Astrocyte (in vitro differentiated cells and primary cell): ENCODE measurements around the gene BRD7. TPM values are rescaled to one million over a fixed set of nuclear protein-coding genes. Genes with fewer than 3 reads are reported as not detected.

Experiments used
- DNase-seq: peaks from one replicate; pipeline ENCODE4 v3.0.0-alpha.2; 2010; ENCODE audit warnings: low read depth
- FAIRE-seq: peaks from 2 replicates; lab custom pipeline; 2011; peaks lifted over from hg19 to GRCh38; lab: Jason Lieb, UNC
- H2AFZ ChIP-seq: 2 replicates; pipeline ENCODE4 v1.6.0; 2012; ENCODE audit warnings: low read depth, low read length, inconsistent platforms
- H3K27ac ChIP-seq: 2 replicates; pipeline ENCODE4 v1.5.1; 2011; ENCODE audit warnings: low read depth, low read length, inconsistent platforms
- H3K27me3 ChIP-seq: 2 replicates; pipeline ENCODE4 v1.6.0; 2011; ENCODE audit warnings: low read length, inconsistent platforms; ENCODE audit not compliant: insufficient read depth
- H3K36me3 ChIP-seq: 2 replicates; pipeline ENCODE4 v1.5.1; 2011; ENCODE audit warnings: low read length, inconsistent platforms; ENCODE audit not compliant: insufficient read depth
- H3K4me1 ChIP-seq: 2 replicates; pipeline ENCODE4 v1.5.1; 2011; ENCODE audit warnings: low read length, inconsistent platforms; ENCODE audit not compliant: insufficient read depth
- H3K4me2 ChIP-seq: 2 replicates; pipeline ENCODE4 v1.6.0; 2012; ENCODE audit warnings: low read length, inconsistent platforms
- H3K4me3 ChIP-seq: 2 replicates; pipeline ENCODE4 v1.5.1; 2011; ENCODE audit warnings: low read depth, mild to moderate bottlenecking, low read length, inconsistent platforms; ENCODE audit not compliant: insufficient read depth
- H3K79me2 ChIP-seq: 2 replicates; pipeline ENCODE4 v1.6.0; 2012; ENCODE audit warnings: mild to moderate bottlenecking, low read length, inconsistent platforms; ENCODE audit not compliant: insufficient read depth
- H3K9ac ChIP-seq: 2 replicates; pipeline ENCODE4 v1.6.0; 2012; ENCODE audit warnings: mild to moderate bottlenecking, low read length, inconsistent platforms
- H3K9me3 ChIP-seq: 2 replicates; pipeline ENCODE4 v1.5.1; 2012; ENCODE audit warnings: low read depth, mild to moderate bottlenecking, low read length, inconsistent platforms; ENCODE audit not compliant: insufficient read depth
- H4K20me1 ChIP-seq: 2 replicates; pipeline ENCODE4 v1.6.0; 2012; ENCODE audit warnings: low read length, inconsistent platforms; ENCODE audit not compliant: insufficient read depth
- H3K27ac Mint-ChIP-seq: one replicate; pipeline ENCODE4 v1.8.0; 2021; ENCODE audit warnings: mild to moderate bottlenecking, mixed read lengths; ENCODE audit not compliant: unreplicated experiment
- H3K27me3 Mint-ChIP-seq: one replicate; pipeline ENCODE4 v1.8.0; 2021; ENCODE audit warnings: low read depth, mixed read lengths; ENCODE audit not compliant: unreplicated experiment
- H3K36me3 Mint-ChIP-seq: one replicate; pipeline ENCODE4 v1.8.0; 2021; ENCODE audit warnings: low read depth, mixed read lengths; ENCODE audit not compliant: unreplicated experiment
- H3K4me1 Mint-ChIP-seq: one replicate; pipeline ENCODE4 v1.8.0; 2021; ENCODE audit warnings: low read depth, mixed read lengths; ENCODE audit not compliant: unreplicated experiment
- H3K4me3 Mint-ChIP-seq: one replicate; pipeline ENCODE4 v1.8.0; 2021; ENCODE audit warnings: mild to moderate bottlenecking, moderate library complexity, mixed read lengths; ENCODE audit not compliant: unreplicated experiment
- H3K9me3 Mint-ChIP-seq: one replicate; pipeline ENCODE4 v1.8.0; 2021; ENCODE audit warnings: mild to moderate bottlenecking, mixed read lengths; ENCODE audit not compliant: unreplicated experiment
- EZH2 ChIP-seq: IDR thresholded peaks from 2 replicates; pipeline ENCODE4 v1.6.1; 2012; ENCODE audit warnings: mild to moderate bottlenecking, low read length, inconsistent platforms; ENCODE audit not compliant: insufficient read depth
- total RNA-seq: library from RNA; stranded (reverse); gene quantifications from 2 replicates; pipeline ENCODE4 v1.2.1, GENCODE V29; 2021
- TF ChIP-seq, protein P1 (sequence below): IDR thresholded peaks from 2 replicates; pipeline ENCODE4 v1.5.1; 2011; ENCODE audit warnings: low read depth, mild to moderate bottlenecking, inconsistent platforms, low read length, moderate library complexity; ENCODE audit not compliant: insufficient read depth

Gene BRD7
- total RNA-seq, 1 donor from 2014 or later, result 58.5 TPM

DNA sequence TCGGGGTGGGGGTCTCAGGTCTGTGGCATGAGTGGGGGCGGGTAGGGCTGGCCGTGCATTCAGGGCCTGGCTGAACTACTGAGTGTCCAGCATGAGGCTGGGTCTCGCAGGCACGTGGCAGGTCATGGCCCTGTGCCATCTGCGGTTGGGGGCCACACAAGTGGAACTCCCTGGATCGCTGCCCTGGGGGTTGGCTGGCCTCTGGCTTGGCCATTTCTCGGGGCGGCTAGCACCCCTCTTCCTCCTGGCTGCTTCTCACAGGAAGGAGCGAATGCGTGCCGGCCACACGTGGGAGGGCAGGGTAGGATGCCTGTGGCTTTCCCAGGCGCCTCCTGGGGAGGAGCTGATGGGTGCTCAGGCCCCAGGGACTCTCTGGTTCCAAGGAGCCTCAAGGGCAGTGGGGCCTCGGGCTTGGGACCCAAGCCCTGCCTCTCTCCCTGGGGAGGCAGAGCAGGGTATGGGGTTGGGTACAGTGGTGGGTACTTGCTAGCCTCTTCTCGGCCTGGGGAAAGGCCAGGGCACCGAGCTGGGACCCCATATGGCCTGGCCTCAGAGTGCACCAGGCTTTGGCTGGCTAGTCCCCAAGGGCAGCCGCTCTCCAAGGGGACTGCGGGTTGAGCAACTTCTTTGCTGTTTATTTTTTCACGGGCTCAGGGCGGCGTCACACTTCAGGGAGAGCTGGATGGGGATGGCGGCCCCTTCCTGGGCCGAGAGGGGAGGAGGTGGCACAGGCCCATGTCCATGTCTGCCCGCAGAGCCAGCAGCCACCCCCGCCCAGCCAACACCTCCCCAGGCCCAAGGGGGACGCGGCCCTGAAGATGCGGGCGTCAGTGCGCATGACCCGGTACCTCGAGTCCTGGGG lies 65.0 kb downstream of the BRD7 start:
- H3K4me1 Mint-ChIP-seq, result peaks cover 24% of the 10 kb centered on the region
- no peak overlapping the region for H3K4me3 Mint-ChIP-seq
- Histone ChIP-seq H3K27me3 (no peaks in the 10 kb centered on the region), H3K79me2 (no peaks in the 10 kb centered on the region), H3K36me3 (no peaks in the 10 kb centered on the region), H2AFZ (no peak overlapping the region), H4K20me1 (no peaks in the 10 kb centered on the region), H3K9ac (peak overlapping the region; percentile 16), H3K27ac (peak overlapping the region; percentile 18), H3K4me3 (no peak overlapping the region), H3K9me3 (no peaks in the 10 kb centered on the region), H3K4me2 (peak overlapping the region; percentile 4), H3K4me1 (peaks cover 20% of the 10 kb centered on the region)
- peaks cover 3% of the 10 kb centered on the region for H3K36me3 Mint-ChIP-seq
- H3K27me3 Mint-ChIP-seq, result no peaks in the 10 kb centered on the region
- no peak overlapping the region for H3K27ac Mint-ChIP-seq
- no peak for FAIRE-seq
- DNase-seq, result peak; percentile 82
- TF ChIP-seq, protein P1, sequence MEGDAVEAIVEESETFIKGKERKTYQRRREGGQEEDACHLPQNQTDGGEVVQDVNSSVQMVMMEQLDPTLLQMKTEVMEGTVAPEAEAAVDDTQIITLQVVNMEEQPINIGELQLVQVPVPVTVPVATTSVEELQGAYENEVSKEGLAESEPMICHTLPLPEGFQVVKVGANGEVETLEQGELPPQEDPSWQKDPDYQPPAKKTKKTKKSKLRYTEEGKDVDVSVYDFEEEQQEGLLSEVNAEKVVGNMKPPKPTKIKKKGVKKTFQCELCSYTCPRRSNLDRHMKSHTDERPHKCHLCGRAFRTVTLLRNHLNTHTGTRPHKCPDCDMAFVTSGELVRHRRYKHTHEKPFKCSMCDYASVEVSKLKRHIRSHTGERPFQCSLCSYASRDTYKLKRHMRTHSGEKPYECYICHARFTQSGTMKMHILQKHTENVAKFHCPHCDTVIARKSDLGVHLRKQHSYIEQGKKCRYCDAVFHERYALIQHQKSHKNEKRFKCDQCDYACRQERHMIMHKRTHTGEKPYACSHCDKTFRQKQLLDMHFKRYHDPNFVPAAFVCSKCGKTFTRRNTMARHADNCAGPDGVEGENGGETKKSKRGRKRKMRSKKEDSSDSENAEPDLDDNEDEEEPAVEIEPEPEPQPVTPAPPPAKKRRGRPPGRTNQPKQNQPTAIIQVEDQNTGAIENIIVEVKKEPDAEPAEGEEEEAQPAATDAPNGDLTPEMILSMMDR, result no peak
- TF ChIP-seq EZH2, result no peak
- no peaks in the 10 kb centered on the region for H3K9me3 Mint-ChIP-seq

- peak overlapping the region; percentile 18 for H3K27ac ChIP-seq
- peaks cover 6% of the 10 kb centered on the region for H3K36me3 Mint-ChIP-seq
- no peak overlapping the region for H2AFZ ChIP-seq
- peaks cover 24% of the 10 kb centered on the region for H3K4me1 Mint-ChIP-seq
- H3K4me1 ChIP-seq, result peaks cover 20% of the 10 kb centered on the region
- DNase-seq (peak; percentile 82), FAIRE-seq (no peak)
- no peaks in the 10 kb centered on the region for H3K36me3 ChIP-seq
- TF ChIP-seq EZH2, result no peak
- TF ChIP-seq, protein P1, result no peak
- H3K27me3 Mint-ChIP-seq, result no peaks in the 10 kb centered on the region
- H3K79me2 ChIP-seq, result no peaks in the 10 kb centered on the region
- H3K9me3 Mint-ChIP-seq, result no peaks in the 10 kb centered on the region
- H3K27ac Mint-ChIP-seq, result peak overlapping the region; percentile 86
- peak overlapping the region; percentile 16 for H3K9ac ChIP-seq
- H4K20me1 ChIP-seq, result no peaks in the 10 kb centered on the region
- no peaks in the 10 kb centered on the region for H3K9me3 ChIP-seq
- peak overlapping the region; percentile 16 for H3K4me3 Mint-ChIP-seq
- no peak overlapping the region for H3K4me3 ChIP-seq
- H3K4me2 ChIP-seq, result peak overlapping the region; percentile 4
- H3K27me3 ChIP-seq, result no peaks in the 10 kb centered on the region
Observed at GRCh38 chr16:50303041-50303604, 65.7 kb downstream of the BRD7 start.
